Panc1 (cell line): Measurements from ENCODE around the gene PRCD. TPM values are rescaled to one million over a fixed set of nuclear protein-coding genes. Genes with fewer than 3 reads are reported as not detected.

Experiments used
- ATAC-seq: fragments of 200-7000 bp; cut with Tn5 transposase; 2 replicates; pipeline ENCODE4 v1.9.1; 2020; ENCODE audit warnings: mild to moderate bottlenecking, moderate library complexity
- BruUV-seq: library from RNA; stranded (reverse); fragments of 400-500 nt; replicated peaks from 2 replicates; lab custom pipeline; 2021; lab: Mats Ljungman, UMichigan
- CTCF ChIA-PET: fragments of 300-600 bp; sonication (Branson Sonifier 250); formaldehyde crosslinking; loops from one replicate; lab custom pipeline; 2022; ENCODE audit warnings: antibody characterized with exemption; lab: Charles Lee
- POLR2A ChIA-PET: fragments of 300-600 bp; sonication (Branson Sonifier 250); formaldehyde crosslinking; loops from one replicate; lab custom pipeline; 2022; ENCODE audit warnings: antibody characterized with exemption; lab: Charles Lee
- DNase-seq: peaks from one replicate; pipeline ENCODE4 v3.0.0-alpha.2; 2010; ENCODE audit warnings: low read depth, low spot score
- H3K27ac ChIP-seq: 2 replicates; pipeline ENCODE4 v1.5.1; 2011; ENCODE audit warnings: mild to moderate bottlenecking, low read length, inconsistent platforms
- H3K27me3 ChIP-seq: fragments of 200-500 bp; sonication (Bioruptor generic); 2 replicates; pipeline ENCODE4 v1.6.0; 2014; ENCODE audit warnings: low read length, inconsistent platforms; ENCODE audit not compliant: control insufficient read depth, insufficient read depth
- H3K36me3 ChIP-seq: fragments of 200-500 bp; sonication (Bioruptor generic); 2 replicates; pipeline ENCODE4 v1.5.1; 2014; ENCODE audit warnings: inconsistent platforms, mild to moderate bottlenecking, low read length, moderate library complexity; ENCODE audit not compliant: control insufficient read depth, insufficient read depth
- H3K4me1 ChIP-seq: 2 replicates; pipeline ENCODE4 v1.5.1; 2011; ENCODE audit warnings: inconsistent platforms, mild to moderate bottlenecking, low read length, moderate library complexity; ENCODE audit not compliant: control insufficient read depth, insufficient read depth
- H3K4me3 ChIP-seq, 2 experiments: 2 replicates each; pipeline ENCODE4 v1.5.1; 2011 to 2012; ENCODE audit warnings: low read depth in 2 of 2, low read length in 2 of 2, mild to moderate bottlenecking in 2 of 2, inconsistent platforms in 1 of 2, moderate library complexity in 1 of 2
- H3K9me3 ChIP-seq: fragments of 200-500 bp; sonication (Bioruptor generic); 2 replicates; pipeline ENCODE4 v1.5.1; 2014; ENCODE audit warnings: low read depth, mild to moderate bottlenecking, inconsistent platforms, low read length, moderate library complexity; ENCODE audit not compliant: control insufficient read depth, insufficient read depth
- POLR2AphosphoS5 ChIP-seq: IDR thresholded peaks from 2 replicates; pipeline ENCODE4 v1.6.1; 2012; ENCODE audit warnings: mild to moderate bottlenecking, low read depth, low read length, moderate library complexity
- REST ChIP-seq, 2 experiments: IDR thresholded peaks; 2 replicates each; pipeline ENCODE4 v1.6.1; 2011 to 2012; ENCODE audit warnings: low read depth in 2 of 2, control low read depth in 1 of 2, low read length in 1 of 2, mild to moderate bottlenecking in 1 of 2, moderate library complexity in 1 of 2; ENCODE audit not compliant: insufficient read depth in 1 of 2
- SIN3A ChIP-seq: IDR thresholded peaks from 2 replicates; pipeline ENCODE4 v1.6.1; 2012; ENCODE audit warnings: low read depth, mild to moderate bottlenecking, low read length, moderate library complexity, borderline replicate concordance; ENCODE audit not compliant: insufficient read depth
- TCF7L2 ChIP-seq: IDR thresholded peaks from 2 replicates; pipeline ENCODE4 v1.6.1; 2011; ENCODE audit warnings: mild to moderate bottlenecking, low read depth, low read length, inconsistent platforms
- in situ Hi-C: cut with HindIII; loops from 2 replicates; pipeline ENCODE4 v1.10.0; 2016; ENCODE audit warnings: low sequenced_read_pairs, low pct_unique_long_range_greater_than_20kb
- intact Hi-C: fragments of 100-400 bp; cut with micrococcal nuclease; formaldehyde crosslinking; loops from one replicate; pipeline ENCODE4 v1.10.0; 2022; ENCODE audit not compliant: unreplicated experiment
- total RNA-seq: library from RNA; stranded (reverse); gene quantifications from one replicate; pipeline ENCODE4 v1.2.1, GENCODE V29; 2021; ENCODE audit not compliant: unreplicated experiment
- TF ChIP-seq, protein P1 (sequence below): fragments of 450-650 bp; IDR thresholded peaks from 2 replicates; pipeline ENCODE4 v1.5.1; 2017; ENCODE audit warnings: mild to moderate bottlenecking

Gene PRCD
- total RNA-seq, 1 experiment from 2014 or later = 0.54 TPM

GRCh38 chr17:76561332-76561731, 21.5 kb downstream of the PRCD start:
- in situ Hi-C loops = no loop called here
- Histone ChIP-seq H3K4me3 (peak overlapping the region; percentile 0 to 19; a peak in 2 of 4 replicates), H3K27me3 (no peaks in the 10 kb centered on the region), H3K9me3 (no peaks in the 10 kb centered on the region), H3K36me3 (peaks cover 16% of the 10 kb centered on the region), H3K4me1 (peaks cover 58% of the 10 kb centered on the region), H3K27ac (peak overlapping the region; percentile 99)
- no peak for TF ChIP-seq POLR2AphosphoS5
- TF ChIP-seq REST (IDR thresholded peaks at IDR 0.05; ENCODE audit: insufficient read depth in 1 of 2, low read depth in 2 of 2, low read length in 1 of 2) = no peak
- TF ChIP-seq, protein P1, sequence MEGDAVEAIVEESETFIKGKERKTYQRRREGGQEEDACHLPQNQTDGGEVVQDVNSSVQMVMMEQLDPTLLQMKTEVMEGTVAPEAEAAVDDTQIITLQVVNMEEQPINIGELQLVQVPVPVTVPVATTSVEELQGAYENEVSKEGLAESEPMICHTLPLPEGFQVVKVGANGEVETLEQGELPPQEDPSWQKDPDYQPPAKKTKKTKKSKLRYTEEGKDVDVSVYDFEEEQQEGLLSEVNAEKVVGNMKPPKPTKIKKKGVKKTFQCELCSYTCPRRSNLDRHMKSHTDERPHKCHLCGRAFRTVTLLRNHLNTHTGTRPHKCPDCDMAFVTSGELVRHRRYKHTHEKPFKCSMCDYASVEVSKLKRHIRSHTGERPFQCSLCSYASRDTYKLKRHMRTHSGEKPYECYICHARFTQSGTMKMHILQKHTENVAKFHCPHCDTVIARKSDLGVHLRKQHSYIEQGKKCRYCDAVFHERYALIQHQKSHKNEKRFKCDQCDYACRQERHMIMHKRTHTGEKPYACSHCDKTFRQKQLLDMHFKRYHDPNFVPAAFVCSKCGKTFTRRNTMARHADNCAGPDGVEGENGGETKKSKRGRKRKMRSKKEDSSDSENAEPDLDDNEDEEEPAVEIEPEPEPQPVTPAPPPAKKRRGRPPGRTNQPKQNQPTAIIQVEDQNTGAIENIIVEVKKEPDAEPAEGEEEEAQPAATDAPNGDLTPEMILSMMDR = no peak
- TF ChIP-seq TCF7L2 = no peak
- ATAC-seq (no peak), DNase-seq (no peak)
- BruUV-seq = no TSS peak
- POLR2A ChIA-PET = interaction anchor here (1.0 kb wide), 1 partner anchor 19 kb away, joined by 3 read pairs; no protein-coding TSS in a partner anchor
- CTCF ChIA-PET = no interaction called here
- intact Hi-C loops = loop anchor here (10.0 kb wide), 1 partner anchor 63 kb away; no protein-coding TSS in a partner anchor

DNA sequence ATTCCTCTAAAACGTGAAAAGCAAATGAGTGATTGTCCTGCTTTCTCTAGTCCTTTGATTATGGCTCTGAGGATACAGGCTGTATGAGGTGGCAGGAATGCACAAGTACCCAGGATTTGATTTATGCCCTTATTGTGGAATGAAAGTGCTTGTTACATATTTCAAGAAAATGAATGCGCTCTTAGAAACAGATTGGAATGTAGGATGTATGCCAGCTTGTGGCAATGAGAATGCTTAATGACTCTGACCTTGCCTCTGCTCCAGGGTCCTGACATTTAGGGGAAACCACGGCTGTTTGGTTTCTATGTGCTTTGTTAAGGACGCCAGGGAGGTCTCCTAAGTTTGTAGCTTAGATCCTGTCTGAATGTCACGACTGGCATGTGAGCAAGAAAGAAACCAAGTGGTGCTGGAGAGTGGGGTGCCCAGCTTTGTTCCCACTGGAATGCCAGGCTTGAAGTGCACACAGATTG, 22.0 kb downstream of the PRCD start:
- ChIA-PET POLR2A (interaction anchor here (1.0 kb wide), 1 partner anchor 18 kb away, joined by 3 read pairs; no protein-coding TSS in a partner anchor), CTCF (no interaction called here)
- intact Hi-C loops (loop anchor here (10.0 kb wide), 1 partner anchor 63 kb away; no protein-coding TSS in a partner anchor), in situ Hi-C loops (no loop called here)
- ATAC-seq (no peak), DNase-seq (no peak)
- Histone ChIP-seq H3K4me1 (peaks cover 60% of the 10 kb centered on the region), H3K4me3 (peak overlapping the region in 1 of 2 experiments; percentile 10; a peak in 1 of 4 replicates), H3K9me3 (no peaks in the 10 kb centered on the region), H3K36me3 (peaks cover 16% of the 10 kb centered on the region), H3K27ac (peak overlapping the region; percentile 99), H3K27me3 (no peaks in the 10 kb centered on the region)
- no TSS peak for BruUV-seq
- TF ChIP-seq, protein P1 = no peak
- TF ChIP-seq TCF7L2 = no peak
- TF ChIP-seq REST (IDR thresholded peaks at IDR 0.05; ENCODE audit: insufficient read depth in 1 of 2, low read depth in 2 of 2, low read length in 1 of 2) = no peak
- TF ChIP-seq SIN3A = no peak
- TF ChIP-seq POLR2AphosphoS5 = no peak
